Heart right ventricle (tissue), 16 donors: Measurements from ENCODE around the gene PARP11. TPM values are rescaled to one million over a fixed set of nuclear protein-coding genes. Genes with fewer than 3 reads are reported as not detected.

Experiments
- ATAC-seq, 8 donors: fragments of 200-7000 bp; cut with Tn5 transposase; one replicate each; pipeline ENCODE4 v1.9.1; 2020; ENCODE audit warnings: mild to moderate bottlenecking in 8 of 8, moderate library complexity in 8 of 8, moderate number of reproducible peaks in 1 of 8
- DNase-seq, 2 donors: peaks; one replicate each; pipeline ENCODE4 v3.0.0-alpha.2; 2020
- H3K27ac ChIP-seq, 10 donors: fragments of 200-600 bp; sonication (generic) in 2 of 10; one replicate each; pipeline versions ENCODE4 v1.5.0 to v1.8.0; 2020 to 2022; ENCODE audit warnings: mild to moderate bottlenecking in 3 of 10
- H3K27me3 ChIP-seq, 7 donors: fragments of 200-600 bp; one replicate each; pipeline ENCODE4 v1.8.0; 2021 to 2022; ENCODE audit warnings: mild to moderate bottlenecking in 2 of 7
- H3K36me3 ChIP-seq, 9 donors: fragments of 200-600 bp; sonication (generic) in 1 of 9; one replicate each; pipeline versions ENCODE4 v1.5.0 to v1.8.0; 2020 to 2022; ENCODE audit warnings: mild to moderate bottlenecking in 2 of 9
- H3K4me1 ChIP-seq, 9 donors: fragments of 200-600 bp; sonication (generic) in 1 of 9; one replicate each; pipeline versions ENCODE4 v1.5.0 to v1.8.0; 2020 to 2022; ENCODE audit warnings: mild to moderate bottlenecking in 4 of 9
- H3K4me3 ChIP-seq, 10 donors: fragments of 200-600 bp; sonication (generic) in 2 of 10; one replicate each; pipeline versions ENCODE4 v1.5.0 to v1.8.0; 2020 to 2022; ENCODE audit warnings: mild to moderate bottlenecking in 7 of 10, moderate library complexity in 2 of 10
- H3K9me3 ChIP-seq, 11 donors: fragments of 200-600 bp in 10 of 11; sonication (generic) in 2 of 11; one replicate each; pipeline versions ENCODE4 v1.5.0 to v1.8.0; 2013 to 2022; ENCODE audit warnings: mild to moderate bottlenecking in 2 of 11, control low read depth in 1 of 11, moderate library complexity in 1 of 11
- WGBS, 2 donors: extraction: QIAGEN DNeasy Blood & Tissue Kit; methylation state at CpG; one replicate each; pipeline ENCODE4 v1.1.7; 2013; ENCODE audit warnings: inconsistent platforms in 1 of 2; 5-methylcytosine and 5-hydroxymethylcytosine counted together
- intact Hi-C, 10 donors: fragments of 100-400 bp; cut with DNase I; formaldehyde crosslinking; loops; one replicate each; pipeline versions ENCODE4 v1.11.1 to v1.14.2; 2022
- polyA plus RNA-seq, 2 donors: library from polyadenylated mRNA; stranded (reverse); fragments of 200-250 nt; gene quantifications; one replicate each; pipeline ENCODE4 v1.2.3, GENCODE V29; 2013
- total RNA-seq, 10 donors: library from RNA; stranded (reverse); fragmentation: NEBNext Ultra II Directional in 3 of 10; extraction: Animal tissue kit (Norgen Biotek cat#: 25700) in 3 of 10; gene quantifications; one replicate each; pipeline versions ENCODE4 v1.2.1 to v1.2.4, GENCODE V29; 2021 to 2023
- TF ChIP-seq, protein P1 (sequence below), 9 donors: fragments of 200-600 bp; sonication (generic) in 2 of 9; IDR thresholded peaks; one replicate each; pipeline versions ENCODE4 v1.5.0 to v1.8.0; 2021 to 2022; ENCODE audit warnings: antibody characterized with exemption in 9 of 9, mild to moderate bottlenecking in 5 of 9, moderate library complexity in 1 of 9
- donor health status: Arrhythmogenic right ventricular cardiomyopathy.
- donor health status: ischemic (EF 13 %, LVEDD 7.1; RV severe dilation, severe dysfunction).
- donor health status: healthy with polysubstance abuse.
- donor health status: DM: no; HTN: yes; CAD: no.
- donor health status: DM: no; HTN: no; CAD: no.
- donor health status: ischemic (EF 25% LVEDD 6.9; RV normal size, moderate dysfunction).
- donor health status: ischemic (EF 25% LVEDD 5.7; RV mildly dilated, moderate dysfunction).
- donor health status: healthy.
- donor health status: DM: yes; HTN: yes; CAD: no.
- donor health status: Ischemic cardiomyopathy.
- donor health status: ischemic (EF 35%, LVEDD 5.7; RV mildly dilated, moderate dysfunction).
- donor health status: nonischemic (EF 11% LVEDD 7.7; RV severe dilation, severe dysfunction).
- donor health status: DM: yes; HTN: yes; CAD: no.
- donor health status: PGD.
- donor health status: ischemic (EF 29% LVEDD 5.4; RV normal size, mild dysfunction).
- donor health status: nonischemic (EF 23%, LVEDD 6.1; RV moderate dilation, normal function).

The PARP11 gene
- total and polyA plus RNA-seq, 12 donors: 1.5 to 7.5 (median 5.0) TPM

DNA sequence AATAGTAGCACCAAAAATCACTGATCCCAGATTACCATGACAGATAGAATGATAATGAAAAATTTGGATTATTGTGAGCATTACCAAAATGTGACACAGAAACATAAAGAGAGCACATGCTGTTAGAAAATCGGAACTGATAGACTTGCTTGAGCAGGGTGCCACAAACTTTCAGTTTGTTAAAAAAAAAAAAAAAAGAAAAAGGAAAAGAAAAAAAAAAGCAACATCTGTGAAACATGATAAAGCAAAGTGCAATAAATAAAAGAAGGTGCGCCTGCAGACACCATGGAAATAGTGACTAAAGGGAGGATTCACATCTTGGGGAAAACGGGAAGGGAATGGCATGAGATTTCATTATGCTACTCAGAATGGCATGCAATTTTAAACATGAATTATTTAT is 6.6 kb upstream of the PARP11 start:
- Histone ChIP-seq H3K9me3 (peaks cover 0 to 5% (median 0%) of the 10 kb centered on the region in 11 donors), H3K36me3 (no peaks in the 10 kb centered on the region), H3K4me3 (no peak overlapping the region), H3K4me1 (peaks cover 0 to 2% (median 0%) of the 10 kb centered on the region in 9 donors), H3K27ac (no peak overlapping the region), H3K27me3 (peaks cover 0 to 26% (median 23%) of the 10 kb centered on the region in 7 donors)
- ATAC-seq (no peak), DNase-seq (no peak)
- TF ChIP-seq, protein P1, sequence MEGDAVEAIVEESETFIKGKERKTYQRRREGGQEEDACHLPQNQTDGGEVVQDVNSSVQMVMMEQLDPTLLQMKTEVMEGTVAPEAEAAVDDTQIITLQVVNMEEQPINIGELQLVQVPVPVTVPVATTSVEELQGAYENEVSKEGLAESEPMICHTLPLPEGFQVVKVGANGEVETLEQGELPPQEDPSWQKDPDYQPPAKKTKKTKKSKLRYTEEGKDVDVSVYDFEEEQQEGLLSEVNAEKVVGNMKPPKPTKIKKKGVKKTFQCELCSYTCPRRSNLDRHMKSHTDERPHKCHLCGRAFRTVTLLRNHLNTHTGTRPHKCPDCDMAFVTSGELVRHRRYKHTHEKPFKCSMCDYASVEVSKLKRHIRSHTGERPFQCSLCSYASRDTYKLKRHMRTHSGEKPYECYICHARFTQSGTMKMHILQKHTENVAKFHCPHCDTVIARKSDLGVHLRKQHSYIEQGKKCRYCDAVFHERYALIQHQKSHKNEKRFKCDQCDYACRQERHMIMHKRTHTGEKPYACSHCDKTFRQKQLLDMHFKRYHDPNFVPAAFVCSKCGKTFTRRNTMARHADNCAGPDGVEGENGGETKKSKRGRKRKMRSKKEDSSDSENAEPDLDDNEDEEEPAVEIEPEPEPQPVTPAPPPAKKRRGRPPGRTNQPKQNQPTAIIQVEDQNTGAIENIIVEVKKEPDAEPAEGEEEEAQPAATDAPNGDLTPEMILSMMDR (IDR thresholded peaks at IDR 0.05): no peak
- intact Hi-C loops: loop anchor here in 6 of 10 donors (5.0 to 10.0 kb wide), 8 partner anchors 105 to 645 kb away; partner anchors contain the start of gene CCND2 (in 2 of the 6)
- 90 to 91% methylated on average over 3 of the region's 3 CpGs for WGBS, 2 donors

DNA sequence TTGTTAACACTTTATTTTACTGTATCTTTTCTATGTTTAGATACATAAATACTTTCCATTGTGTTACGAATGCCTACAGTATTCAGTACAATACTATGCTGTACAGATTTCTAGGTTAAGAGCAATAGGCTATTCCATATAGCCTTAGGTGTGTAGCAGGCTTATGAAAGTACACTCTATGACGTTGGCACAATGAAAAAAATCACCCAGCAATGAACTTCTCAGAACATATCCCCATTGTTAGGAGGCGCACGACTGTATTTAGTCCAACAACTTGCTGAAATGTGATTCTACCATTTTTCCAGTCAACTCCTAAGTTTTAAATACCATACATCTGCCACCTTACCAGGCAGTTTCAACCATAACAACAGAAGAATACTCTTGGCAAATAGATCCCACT is 1.8 kb downstream of the PARP11 start:
- Histone ChIP-seq H3K9me3 (peaks cover 0 to 4% (median 0%) of the 10 kb centered on the region in 11 donors), H3K27me3 (no peaks in the 10 kb centered on the region), H3K4me1 (peaks cover 6 to 39% (median 19%) of the 10 kb centered on the region in 9 donors), H3K27ac (peak overlapping the region in 1 of 10 donors; percentile 96), H3K36me3 (no peaks in the 10 kb centered on the region), H3K4me3 (peak overlapping the region in 3 of 10 donors; percentile 72 to 76 (median 74))
- WGBS, 2 donors: 94 to 96% methylated on average over 4 of the region's 4 CpGs
- no peak for ATAC-seq
- TF ChIP-seq, protein P1 (IDR thresholded peaks at IDR 0.05): no peak
- intact Hi-C loops: no loop called here
- DNase-seq: no peak

DNA sequence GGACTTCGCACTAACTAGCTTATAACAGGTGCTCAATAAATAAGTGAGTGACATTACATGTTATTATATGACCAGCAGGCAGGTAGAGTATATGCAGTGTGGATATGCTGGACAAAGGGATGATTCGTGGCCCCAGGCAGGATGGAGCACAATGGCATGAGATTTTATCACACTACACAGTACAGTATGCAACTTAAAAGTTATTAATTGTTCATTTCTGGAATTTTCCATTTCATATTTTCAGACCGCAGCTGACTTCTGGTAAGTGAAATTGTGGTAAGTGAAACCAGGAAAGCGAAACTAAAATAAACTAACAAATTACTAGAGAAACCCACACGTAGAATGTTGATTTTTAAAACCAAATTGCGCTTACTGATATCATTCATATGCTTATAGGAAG is 3.3 kb downstream of the PARP11 start:
- ATAC-seq: no peak
- TF ChIP-seq, protein P1 (IDR thresholded peaks at IDR 0.05): no peak
- H3K4me3 ChIP-seq: peak overlapping the region in 3 of 10 donors; percentile 2 to 74 (median 2)
- DNase-seq: no peak
- intact Hi-C loops: no loop called here
- H3K36me3 ChIP-seq: no peaks in the 10 kb centered on the region
- 84 to 89% methylated on average over 6 of the region's 6 CpGs for WGBS, 2 donors
- H3K27me3 ChIP-seq: no peaks in the 10 kb centered on the region
- H3K9me3 ChIP-seq: peaks cover 0 to 19% (median 15%) of the 10 kb centered on the region in 11 donors
- peak overlapping the region in 1 of 10 donors; percentile 96 for H3K27ac ChIP-seq
- H3K4me1 ChIP-seq: peaks cover 6 to 39% (median 19%) of the 10 kb centered on the region in 9 donors

DNA sequence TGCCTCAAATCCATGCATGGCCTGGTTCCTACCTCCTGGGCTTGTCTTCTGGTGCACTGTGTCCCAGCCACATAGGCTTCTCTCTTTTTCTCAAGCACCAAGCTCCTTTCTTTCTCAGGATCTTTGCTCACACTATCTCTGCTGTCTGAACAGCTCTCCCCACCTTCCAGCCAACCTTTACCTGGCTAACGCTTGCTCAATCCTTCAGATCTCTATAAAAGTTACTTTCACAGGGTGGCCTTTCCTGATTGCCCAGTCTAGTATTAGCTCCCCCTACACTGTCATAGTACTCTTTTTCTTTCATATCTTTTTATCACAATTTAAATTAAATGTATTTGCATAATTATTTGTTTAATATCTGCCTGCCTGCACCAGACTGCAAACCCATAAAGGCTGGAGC is 3.8 kb downstream of the PARP11 start:
- Histone ChIP-seq H3K4me1 (peaks cover 6 to 39% (median 19%) of the 10 kb centered on the region in 9 donors), H3K27ac (peak overlapping the region in 1 of 10 donors; percentile 96), H3K4me3 (peak overlapping the region in 1 of 10 donors; percentile 74), H3K36me3 (no peaks in the 10 kb centered on the region), H3K9me3 (peaks cover 0 to 23% (median 18%) of the 10 kb centered on the region in 11 donors), H3K27me3 (no peaks in the 10 kb centered on the region)
- intact Hi-C loops: no loop called here
- TF ChIP-seq, protein P1 (IDR thresholded peaks at IDR 0.05): no peak
- no peak for ATAC-seq
- 100% methylated on average over 1 of the region's 1 CpG for WGBS, 2 donors
- no peak for DNase-seq
